Body of pancreas (tissue), 4 donors: ENCODE results near the gene TRIM62. TPM values are rescaled to one million over a fixed set of nuclear protein-coding genes. Genes with fewer than 3 reads are reported as not detected.
A peak's percentile ranks its signal among the peaks of the same experiment; 100 is the strongest.

Experiments used
- ATAC-seq: fragments of 150-250 bp; one replicate; pipeline ENCODE4 v1.9.1; 2016
- DNase-seq, 4 donors: peaks; one replicate each; pipeline ENCODE4 v3.0.0-alpha.2; 2019
- H3K27ac ChIP-seq, 4 donors: fragments of 200-600 bp; sonication (generic); 1 replicate in 3 of 4; 2 replicates in 1 of 4; pipeline versions ENCODE4 v1.5.1 to v1.6.1; 2016 to 2019; ENCODE audit warnings: mild to moderate bottlenecking in 1 of 4, mixed read lengths in 1 of 4, moderate library complexity in 1 of 4
- H3K27me3 ChIP-seq, 2 donors: fragments of 200-600 bp; sonication (generic); one replicate each; pipeline ENCODE4 v1.6.0; 2016; ENCODE audit warnings: mild to moderate bottlenecking in 1 of 2
- H3K36me3 ChIP-seq, 2 donors: fragments of 200-600 bp; sonication (generic); replicated peaks in 1 of 2; 2 replicates each; pipeline ENCODE4 v1.5.1; 2016; ENCODE audit warnings: low read depth in 2 of 2; ENCODE audit not compliant: insufficient read depth in 1 of 2
- H3K4me1 ChIP-seq: fragments of 200-600 bp; sonication (generic); one replicate; pipeline ENCODE4 v1.6.0; 2016
- H3K4me3 ChIP-seq, 2 donors: fragments of 200-600 bp; sonication (generic); 1 replicate in 1 of 2; 2 replicates in 1 of 2; pipeline ENCODE4 v1.5.1; 2016 to 2019
- H3K9me3 ChIP-seq, 3 donors: fragments of 200-600 bp; sonication (generic); 1 replicate in 2 of 3; 2 replicates in 1 of 3; pipeline ENCODE4 v1.5.1; 2016
- CTCF ChIP-seq, 7 experiments: fragments of 450-650 bp in 4 of 7; fragments of 200-600 bp in 3 of 7; sonication (generic) in 3 of 7; IDR thresholded peaks; one replicate each; pipeline ENCODE4 v1.5.1; 2016 to 2019; ENCODE audit warnings: antibody characterized with exemption in 7 of 7
- POLR2A ChIP-seq, 3 donors: fragments of 450-650 bp; IDR thresholded peaks; one replicate each; pipeline ENCODE4 v1.6.1; 2016; ENCODE audit warnings: antibody characterized with exemption in 3 of 3, mild to moderate bottlenecking in 2 of 3
- WGBS, 2 donors: methylation state at CpG; one replicate each; pipeline ENCODE4 v1.1.5; 2017; 5-methylcytosine and 5-hydroxymethylcytosine counted together
- intact Hi-C: fragments of 100-400 bp; cut with DNase I; formaldehyde crosslinking; loops from one replicate; pipeline ENCODE4 v1.15.1; 2023
- total RNA-seq, 2 donors: library from RNA; depleted of rRNA; stranded (reverse); fragments of >200 nt; gene quantifications; one replicate each; pipeline ENCODE4 v1.1.0, GENCODE V29; 2016

TRIM62 gene
- total RNA-seq, 2 donors from 2014 or later = 4.7 to 7.3 TPM

GRCh38 chr1:33098371-33098770 lies 83.5 kb downstream of the TRIM62 start:
- no peak for DNase-seq

GRCh38 chr1:33097762-33098161 lies 84.1 kb downstream of the TRIM62 start:
- no peaks in the 10 kb centered on the region for H3K4me1 ChIP-seq
- H3K27me3 ChIP-seq = no peaks in the 10 kb centered on the region
- H3K9me3 ChIP-seq = no peaks in the 10 kb centered on the region
- H3K36me3 ChIP-seq = no peaks in the 10 kb centered on the region
- intact Hi-C loops = loop anchor here (10.0 kb wide), 1 partner anchor 367 kb away; no protein-coding TSS in a partner anchor
- ATAC-seq (no peak), DNase-seq (no peak)
- no peak overlapping the region for H3K27ac ChIP-seq
- TF ChIP-seq POLR2A (IDR thresholded peaks at IDR 0.05) (no peak), CTCF (IDR thresholded peaks at IDR 0.05) (no peak)
- no peak overlapping the region for H3K4me3 ChIP-seq
- 83 to 88% methylated on average over 2 to 4 of the region's 4 CpGs for WGBS, 2 donors

More at GRCh38 chr1:33098371-33098770, 83.5 kb downstream of the TRIM62 start:
- ATAC-seq = no peak
- no peak overlapping the region for H3K27ac ChIP-seq
- no peaks in the 10 kb centered on the region for H3K9me3 ChIP-seq
- intact Hi-C loops = loop anchor here (10.0 kb wide), 1 partner anchor 366 kb away; no protein-coding TSS in a partner anchor
- H3K4me1 ChIP-seq = no peaks in the 10 kb centered on the region
- TF ChIP-seq CTCF (IDR thresholded peaks at IDR 0.05) = no peak
- no peak for TF ChIP-seq POLR2A (IDR thresholded peaks at IDR 0.05)
- H3K27me3 ChIP-seq = no peaks in the 10 kb centered on the region
- no peaks in the 10 kb centered on the region for H3K36me3 ChIP-seq
- no peak overlapping the region for H3K4me3 ChIP-seq

- peak in 1 of 4 donors; percentile 12 for DNase-seq
- Histone ChIP-seq H3K36me3 (no peaks in the 10 kb centered on the region), H3K27me3 (no peaks in the 10 kb centered on the region), H3K4me3 (no peak overlapping the region), H3K4me1 (no peaks in the 10 kb centered on the region), H3K27ac (no peak overlapping the region), H3K9me3 (no peaks in the 10 kb centered on the region)
- no peak for TF ChIP-seq CTCF (IDR thresholded peaks at IDR 0.05)
- no peak for TF ChIP-seq POLR2A (IDR thresholded peaks at IDR 0.05)
- ATAC-seq = no peak
- 95 to 99% methylated on average over 3 of the region's 3 CpGs for WGBS, 2 donors
- intact Hi-C loops = loop anchor here (10.0 kb wide), 1 partner anchor 368 kb away; no protein-coding TSS in a partner anchor
Measured at GRCh38 chr1:33097137-33097611, 84.7 kb downstream of the TRIM62 start.

- no peaks in the 10 kb centered on the region for H3K27me3 ChIP-seq
- no peaks in the 10 kb centered on the region for H3K9me3 ChIP-seq
- no peak overlapping the region for H3K4me3 ChIP-seq
- no peak overlapping the region for H3K27ac ChIP-seq
- DNase-seq (peak in 2 of 4 donors; percentile 27 to 37), ATAC-seq (no peak)
- 48 to 55% methylated on average over 4 to 7 of the region's 7 CpGs for WGBS, 2 donors
- no peak for TF ChIP-seq POLR2A (IDR thresholded peaks at IDR 0.05)
- no peaks in the 10 kb centered on the region for H3K36me3 ChIP-seq
- no peaks in the 10 kb centered on the region for H3K4me1 ChIP-seq
- intact Hi-C loops = loop anchor here (10.0 kb wide), 1 partner anchor 368 kb away; no protein-coding TSS in a partner anchor
Measured at GRCh38 chr1:33096363-33097005, 85.4 kb downstream of the TRIM62 start.

Other genes with a start within 250 kb of the TRIM62 start
- gene RNF19B, start 217.2 kb downstream of the TRIM62 start, total RNA-seq = 10 to 100 TPM in 1 of 2 donors, 1 to 10 TPM in 1; 7.5 to 19.8 TPM
- 100 to 1,000 TPM in 1 of 2 donors, 10 to 100 TPM in 1; 76.8 to 533 TPM for gene AK2, start 145.2 kb downstream of the TRIM62 start, total RNA-seq
- gene AZIN2, start 100.9 kb downstream of the TRIM62 start, total RNA-seq = 1 to 10 TPM; 1.0 to 1.6 TPM
- 10 to 100 TPM in 1 of 2 donors, 1 to 10 TPM in 1; 7.9 to 17.9 TPM for gene ZNF362, start 74.4 kb upstream of the TRIM62 start, total RNA-seq
- gene A3GALT2, start 139.1 kb upstream of the TRIM62 start, total RNA-seq = not detected
- gene PHC2, start 249.1 kb upstream of the TRIM62 start, total RNA-seq = 10 to 100 TPM; 41.8 to 44.5 TPM